HG02981 (cell line): ENCODE measurements around the gene CCNA1.

Experiments
- ATAC-seq: cut with Tn5 transposase; IDR thresholded peaks from one replicate; pipeline ENCODE4 v1.9.1; 2021; ENCODE audit warnings: mild to moderate bottlenecking, moderate library complexity; ENCODE audit not compliant: unreplicated experiment

The CCNA1 gene

DNA sequence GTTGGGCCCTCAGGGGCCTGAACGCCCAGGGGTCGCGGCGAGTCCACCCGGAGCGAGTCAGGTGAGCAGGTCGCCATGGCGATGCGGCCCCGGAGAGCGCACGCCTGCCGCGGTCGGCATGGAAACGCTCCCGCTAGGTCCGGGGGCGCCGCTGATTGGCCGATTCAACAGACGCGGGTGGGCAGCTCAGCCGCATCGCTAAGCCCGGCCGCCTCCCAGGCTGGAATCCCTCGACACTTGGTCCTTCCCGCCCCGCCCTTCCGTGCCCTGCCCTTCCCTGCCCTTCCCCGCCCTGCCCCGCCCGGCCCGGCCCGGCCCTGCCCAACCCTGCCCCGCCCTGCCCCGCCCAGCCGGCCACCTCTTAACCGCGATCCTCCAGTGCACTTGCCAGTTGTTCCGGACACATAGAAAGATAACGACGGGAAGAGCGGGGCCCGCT, at the start of gene CCNA1:
CCNA1 (plus strand) TSS at position 390 of the 439 bp plus-strand sequence. CDS start 562 bp downstream, outside the sequence.
- peak; percentile 53 for ATAC-seq

DNA sequence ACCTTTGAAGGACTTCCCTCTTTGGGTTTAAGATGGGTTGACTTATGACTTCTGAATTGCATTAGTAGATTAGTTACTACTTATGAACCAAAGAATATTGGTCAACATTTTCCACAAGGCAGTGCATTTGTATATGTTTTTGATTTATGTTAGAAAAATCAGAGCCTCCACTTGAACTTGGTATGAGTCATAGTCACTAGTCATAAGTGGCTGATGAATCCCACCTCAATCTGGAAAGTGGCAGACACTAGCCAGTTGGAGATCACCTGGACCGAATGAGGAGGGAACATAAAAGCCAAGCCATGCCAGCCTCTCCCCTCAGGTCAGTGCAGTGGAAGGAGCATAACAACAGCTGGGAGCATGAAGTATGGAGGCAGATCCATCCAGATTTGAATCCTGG, 46.8 kb upstream of the CCNA1 start:
- ATAC-seq, result no peak

- ATAC-seq, result no peak
Measured at GRCh38 chr13:36395280-36395679, 37.0 kb upstream of the CCNA1 start.

DNA sequence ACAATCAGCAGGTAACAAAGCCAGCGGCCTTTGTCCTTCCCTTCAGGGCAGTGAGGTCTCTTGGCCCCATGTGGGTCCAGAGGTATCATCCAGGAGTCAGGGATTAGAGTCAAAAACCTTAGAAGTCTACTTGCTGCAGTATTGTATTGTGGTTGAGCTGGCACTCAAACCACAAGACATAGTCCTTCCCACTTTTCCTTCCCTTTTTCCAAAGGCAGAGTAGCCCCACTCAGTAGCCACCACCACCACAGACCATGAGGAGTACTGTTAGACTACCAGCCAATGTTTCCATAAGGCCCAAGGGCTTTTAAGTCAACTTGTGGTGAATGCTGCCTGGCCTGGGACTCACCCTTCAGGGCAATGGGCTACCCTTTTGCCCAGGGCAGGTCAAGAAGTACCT, 27.1 kb upstream of the CCNA1 start:
- ATAC-seq, result no peak

GRCh38 chr13:36412736-36413135, 19.6 kb upstream of the CCNA1 start:
- no peak for ATAC-seq

DNA sequence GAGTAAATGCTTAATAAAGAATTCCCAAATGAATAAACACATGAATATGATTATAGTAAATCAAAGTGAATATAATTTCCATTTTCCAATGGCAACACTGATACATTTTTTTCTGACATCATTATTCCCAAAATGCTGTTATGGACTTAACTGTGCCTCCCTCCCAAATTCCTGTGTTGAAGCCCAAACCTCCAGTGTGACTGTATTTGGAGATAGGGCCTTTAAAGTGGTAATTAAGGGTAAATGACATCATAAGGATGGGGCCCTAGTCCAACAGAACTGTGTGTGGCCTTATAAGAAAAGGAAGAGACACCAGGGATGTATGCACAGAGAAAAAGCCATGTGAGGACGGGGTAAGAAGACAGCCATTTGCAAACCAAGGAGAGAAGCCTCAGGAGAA, 19.1 kb upstream of the CCNA1 start:
- ATAC-seq, result no peak

DNA sequence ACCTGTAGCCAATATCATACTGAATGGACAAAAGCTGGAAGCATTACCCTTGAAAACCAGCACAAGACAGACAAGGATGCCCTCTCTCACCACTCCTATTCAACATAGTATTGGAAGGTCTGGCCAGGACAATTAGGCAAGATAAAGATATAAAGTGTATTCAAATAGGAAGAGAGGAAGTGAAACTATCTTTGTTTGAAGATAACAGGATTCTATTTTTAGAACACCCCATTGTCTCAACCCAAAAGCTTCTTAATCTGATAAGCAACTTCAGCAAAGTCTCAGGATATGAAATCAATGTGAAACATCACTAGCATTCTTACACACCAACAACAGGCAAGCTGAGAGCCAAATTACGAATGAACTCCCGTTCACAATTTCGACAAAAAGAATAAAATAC, 17.8 kb upstream of the CCNA1 start:
- no peak for ATAC-seq

GRCh38 chr13:36417331-36417730, 15.0 kb upstream of the CCNA1 start:
- ATAC-seq, result no peak

- ATAC-seq, result peak; percentile 86
Measured at GRCh38 chr13:36418022-36418805, 14.1 kb upstream of the CCNA1 start.

DNA sequence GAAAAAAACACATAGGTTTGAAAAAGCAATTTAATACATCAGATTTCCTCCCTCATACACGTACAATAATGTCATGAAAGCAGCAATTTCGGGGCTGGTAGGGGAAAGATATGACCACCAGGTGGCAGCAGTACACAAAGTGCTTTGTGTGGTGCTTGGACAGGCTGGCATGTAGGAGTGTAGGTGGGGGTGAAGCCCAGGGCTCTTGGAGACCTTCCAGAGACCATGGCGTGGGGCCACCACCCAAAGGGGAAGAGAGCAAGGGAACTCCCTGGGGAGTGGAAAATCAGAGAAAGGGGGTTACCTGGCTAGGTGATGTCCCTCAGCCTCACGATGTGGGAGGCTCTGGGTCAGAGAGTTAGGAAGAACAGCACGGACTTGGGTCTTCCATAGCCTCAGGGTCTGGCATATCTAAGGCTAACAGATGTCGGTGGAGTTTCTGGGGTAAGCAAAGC, 11.8 kb upstream of the CCNA1 start:
- ATAC-seq, result peak; percentile 74

GRCh38 chr13:36421447-36421846, 10.8 kb upstream of the CCNA1 start:
- ATAC-seq, result no peak

- no peak for ATAC-seq
Measured at GRCh38 chr13:36428086-36428485, 4.2 kb upstream of the CCNA1 start.

DNA sequence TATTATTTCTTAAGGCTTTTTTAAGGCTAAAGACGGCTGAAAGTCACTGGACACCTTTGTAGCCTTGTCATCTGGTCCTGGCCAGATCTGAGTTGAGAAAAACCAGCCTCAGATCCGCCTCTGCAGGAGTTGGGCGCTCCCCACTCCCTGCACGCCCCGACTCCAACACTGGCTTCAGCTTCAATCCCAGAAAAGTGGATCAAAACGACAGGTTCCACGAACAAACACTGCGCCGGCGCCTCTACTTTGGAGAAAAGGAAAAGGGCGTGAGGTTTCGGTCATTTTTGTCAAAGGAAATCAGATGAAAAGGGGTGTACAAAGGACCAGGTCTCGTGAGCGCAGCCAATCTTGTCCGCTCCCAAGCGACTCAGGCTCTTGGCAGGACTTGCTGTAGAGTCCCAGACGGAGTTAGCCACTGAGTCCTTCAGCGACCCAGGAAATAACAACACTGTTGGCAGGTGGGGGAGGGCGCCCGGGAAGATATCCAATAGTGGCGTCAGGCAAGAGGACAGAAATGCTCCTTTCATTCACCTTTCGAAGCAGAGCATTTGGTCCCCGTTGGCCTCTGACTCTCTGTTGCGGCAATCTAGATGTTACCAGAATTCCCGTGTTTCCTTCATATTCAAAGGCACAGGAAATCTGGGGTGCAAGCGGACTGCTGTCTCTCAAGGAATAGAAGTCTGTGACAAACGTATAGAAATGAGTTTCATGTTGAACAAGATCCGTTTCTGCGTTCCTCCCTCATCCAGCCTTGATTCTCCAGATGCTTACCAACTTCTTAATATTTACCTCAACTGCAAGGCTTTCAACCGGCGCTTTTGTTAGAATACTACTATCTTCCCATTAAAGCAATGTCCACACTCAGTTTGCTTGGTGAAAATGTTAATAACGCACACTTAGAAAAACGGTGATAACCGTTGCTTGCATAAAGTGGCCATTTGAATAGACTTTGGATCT, 1.8 kb upstream of the CCNA1 start:
- ATAC-seq, result no peak

- ATAC-seq, result peak; percentile 33
Measured at GRCh38 chr13:36431204-36432105, 840 bp upstream of the CCNA1 start.

DNA sequence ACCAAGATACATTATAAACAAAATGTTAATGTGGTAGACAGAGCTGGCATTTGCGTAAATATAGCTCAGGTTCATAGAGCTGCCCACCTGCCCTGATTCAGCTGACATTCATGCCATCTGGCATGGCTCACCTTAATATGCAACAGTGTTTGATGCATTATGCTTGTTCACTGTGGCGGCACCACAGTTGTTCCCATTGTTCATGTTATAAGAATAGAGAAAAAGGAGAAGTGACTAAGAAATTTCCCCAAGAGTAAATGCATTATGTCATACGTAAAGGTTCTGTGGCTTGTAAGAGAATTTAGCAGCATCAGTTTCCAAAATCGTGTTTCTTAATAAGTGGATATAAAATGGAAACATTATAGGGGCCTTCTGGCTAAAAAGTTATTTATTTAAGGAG, 4.5 kb downstream of the CCNA1 start:
- ATAC-seq, result no peak

- no peak for ATAC-seq
Measured at GRCh38 chr13:36438594-36439483, 6.5 kb downstream of the CCNA1 start.

- ATAC-seq, result no peak
Measured at GRCh38 chr13:36445278-36445677, 13.0 kb downstream of the CCNA1 start.

- ATAC-seq, result no peak
Measured at GRCh38 chr13:36445891-36446351, 13.6 kb downstream of the CCNA1 start.

- ATAC-seq, result no peak
Measured at GRCh38 chr13:36447501-36447900, 15.2 kb downstream of the CCNA1 start.

DNA sequence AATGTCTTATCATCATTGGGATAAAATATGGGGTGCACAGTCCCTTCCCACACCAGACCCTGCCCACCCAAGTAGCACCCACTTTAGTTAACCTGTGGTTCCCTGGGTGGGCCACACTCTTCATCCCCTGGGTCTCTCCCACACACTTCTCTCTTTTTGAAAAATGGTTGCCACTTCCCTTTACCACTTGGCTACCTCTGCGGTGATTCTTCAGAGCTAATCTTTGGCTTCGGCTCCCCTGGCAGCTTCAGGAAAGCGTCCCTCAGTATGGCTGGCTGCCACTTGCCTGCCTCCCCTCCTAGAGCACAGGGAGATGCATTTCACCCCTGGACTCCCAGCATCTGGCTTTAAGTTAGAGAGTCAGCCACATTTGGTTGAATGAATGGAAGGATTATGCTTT, 18.2 kb downstream of the CCNA1 start:
- ATAC-seq, result no peak
